K562 (cell line): ENCODE data around the gene TRAF3IP1.

Experiments used
- EZH2 ChIP-seq: IDR thresholded peaks from 2 replicates; pipeline ENCODE4 v1.6.1; 2012; ENCODE audit warnings: low read depth, mild to moderate bottlenecking, inconsistent platforms, low read length, borderline replicate concordance
- IRF1 ChIP-seq: sonication (generic); formaldehyde crosslinking; IDR thresholded peaks from 2 replicates; pipeline ENCODE4 v1.8.0; 2022; ENCODE audit warnings: missing genetic modification reagents, mild to moderate bottlenecking, borderline replicate concordance
- POLR2A ChIP-seq: fragments of 450-650 bp; conservative IDR thresholded peaks from 2 replicates; pipeline ENCODE4 v1.6.1; 2016
- POLR2AphosphoS5 ChIP-seq: IDR thresholded peaks from 2 replicates; pipeline ENCODE4 v1.6.1; 2011; ENCODE audit warnings: mild to moderate bottlenecking, low read depth, low read length, moderate library complexity; ENCODE audit not compliant: control insufficient read depth, insufficient read depth
- ZFP36 ChIP-seq: fragments of 150-350 bp; IDR thresholded peaks from 2 replicates; pipeline ENCODE4 v1.6.1; 2018; ENCODE audit warnings: low read length, low read depth; ENCODE audit not compliant: partially characterized antibody
- ZFP91 ChIP-seq: sonication (generic); formaldehyde crosslinking; IDR thresholded peaks from 2 replicates; pipeline ENCODE4 v1.8.0; 2022; ENCODE audit warnings: mild to moderate bottlenecking, missing genetic modification reagents

GRCh38 chr2:238284802-238285515, 35.4 kb upstream of the TRAF3IP1 start:
- TF ChIP-seq EZH2, result no peak
- no peak for TF ChIP-seq ZFP36
- no peak for TF ChIP-seq POLR2A
- no peak for TF ChIP-seq IRF1
- no peak for TF ChIP-seq POLR2AphosphoS5
- TF ChIP-seq ZFP91 (CRISPR knock-in tag), result no peak
